ENCODE results near the gene PRPSAP2.

- TF ChIP-seq MXI1 (conservative IDR thresholded peaks at IDR 0.05; ENCODE audit: poor library complexity, severe bottlenecking) (no peak), REST (IDR thresholded peaks at IDR 0.05; ENCODE audit: borderline replicate concordance) (no peak), SMC3 (conservative IDR thresholded peaks at IDR 0.05; ENCODE audit: poor library complexity) (no peak)
These were observed 59.6 kb downstream of the PRPSAP2 start for GRCh38 chr17:18917506-18918032.

All from neural cell (in vitro differentiated cells).